Left forelimb (tissue), 1 donor: Measurements from ENCODE around the gene ANAPC4.
"Not testable (repeated sequence)": the region's sequence is repeated elsewhere in the genome, so short reads cannot be mapped to it uniquely, and the experiment has no call there.

Experiments
- DNase-seq: peaks from one replicate; pipeline ENCODE4 v3.0.0-alpha.2; 2018; ENCODE audit warnings: low spot score

Gene ANAPC4, protein sequence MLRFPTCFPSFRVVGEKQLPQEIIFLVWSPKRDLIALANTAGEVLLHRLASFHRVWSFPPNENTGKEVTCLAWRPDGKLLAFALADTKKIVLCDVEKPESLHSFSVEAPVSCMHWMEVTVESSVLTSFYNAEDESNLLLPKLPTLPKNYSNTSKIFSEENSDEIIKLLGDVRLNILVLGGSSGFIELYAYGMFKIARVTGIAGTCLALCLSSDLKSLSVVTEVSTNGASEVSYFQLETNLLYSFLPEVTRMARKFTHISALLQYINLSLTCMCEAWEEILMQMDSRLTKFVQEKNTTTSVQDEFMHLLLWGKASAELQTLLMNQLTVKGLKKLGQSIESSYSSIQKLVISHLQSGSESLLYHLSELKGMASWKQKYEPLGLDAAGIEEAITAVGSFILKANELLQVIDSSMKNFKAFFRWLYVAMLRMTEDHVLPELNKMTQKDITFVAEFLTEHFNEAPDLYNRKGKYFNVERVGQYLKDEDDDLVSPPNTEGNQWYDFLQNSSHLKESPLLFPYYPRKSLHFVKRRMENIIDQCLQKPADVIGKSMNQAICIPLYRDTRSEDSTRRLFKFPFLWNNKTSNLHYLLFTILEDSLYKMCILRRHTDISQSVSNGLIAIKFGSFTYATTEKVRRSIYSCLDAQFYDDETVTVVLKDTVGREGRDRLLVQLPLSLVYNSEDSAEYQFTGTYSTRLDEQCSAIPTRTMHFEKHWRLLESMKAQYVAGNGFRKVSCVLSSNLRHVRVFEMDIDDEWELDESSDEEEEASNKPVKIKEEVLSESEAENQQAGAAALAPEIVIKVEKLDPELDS

DNA sequence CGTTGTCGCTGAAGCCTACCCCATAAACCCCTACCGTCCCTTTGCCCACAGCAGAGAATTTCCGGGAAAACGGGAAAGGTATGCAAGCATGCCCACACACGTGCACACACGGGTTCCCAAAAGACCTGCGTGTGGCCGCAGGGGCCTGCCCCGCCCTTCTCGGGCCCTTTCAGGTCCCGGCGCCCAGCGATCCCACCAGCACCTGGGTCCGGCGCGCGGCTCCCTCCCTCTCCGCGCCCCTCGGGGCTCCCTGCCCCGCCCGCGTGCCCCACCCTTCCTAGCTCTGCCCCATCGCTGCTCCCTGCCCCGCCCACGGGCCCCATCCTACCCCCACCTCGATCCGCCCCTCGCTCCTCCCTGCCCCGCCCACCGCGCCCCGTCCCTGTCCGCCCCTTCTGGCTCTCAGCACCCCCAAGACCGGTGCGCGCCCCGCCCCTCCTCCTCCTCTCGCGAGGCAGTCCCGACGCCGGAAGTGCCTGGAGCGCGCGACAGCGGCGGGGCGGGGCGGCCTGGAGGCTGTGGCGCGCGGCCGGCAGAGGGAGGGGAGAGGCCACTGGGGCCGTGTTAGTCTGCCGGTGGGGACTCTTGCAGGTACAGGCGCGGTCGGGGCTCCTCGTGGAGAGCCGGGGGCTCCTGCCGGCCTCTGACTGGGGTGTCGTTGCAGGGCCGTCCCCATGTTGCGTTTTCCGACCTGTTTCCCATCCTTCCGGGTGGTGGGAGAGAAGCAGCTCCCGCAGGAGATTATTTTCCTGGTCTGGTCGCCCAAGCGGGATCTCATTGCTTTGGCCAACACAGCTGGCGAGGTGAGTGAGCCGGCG, at the start of gene ANAPC4:
Gene ANAPC4 (plus strand): TSS at position 510 of the 818 bp plus-strand sequence. CDS start 165 bp downstream, at position 675.
- peak; percentile 93 for DNase-seq

DNA sequence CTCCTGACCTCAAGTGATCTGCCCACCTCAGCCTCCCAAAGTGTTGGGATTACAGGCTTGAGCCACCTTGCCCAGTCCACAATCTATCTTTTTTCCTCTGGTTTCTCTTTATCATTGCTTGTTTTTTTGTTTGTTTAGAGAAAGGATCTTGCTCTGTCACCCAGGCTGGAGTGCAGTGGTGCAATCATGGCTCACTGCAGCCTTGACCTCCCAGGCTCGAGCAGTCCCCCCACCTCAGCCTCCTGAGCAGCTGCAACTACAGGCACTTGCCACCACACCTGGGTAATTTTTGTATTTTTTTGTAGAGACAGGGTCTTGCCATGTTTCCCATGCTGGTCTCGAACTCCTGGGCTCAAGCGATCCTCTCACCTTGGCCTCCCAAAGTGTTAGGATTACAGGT, 48.6 kb upstream of the ANAPC4 start:
- DNase-seq: not testable (repeated sequence)

- no peak for DNase-seq
These were observed 46.7 kb upstream of the ANAPC4 start for GRCh38 chr4:25330335-25330734.

DNA sequence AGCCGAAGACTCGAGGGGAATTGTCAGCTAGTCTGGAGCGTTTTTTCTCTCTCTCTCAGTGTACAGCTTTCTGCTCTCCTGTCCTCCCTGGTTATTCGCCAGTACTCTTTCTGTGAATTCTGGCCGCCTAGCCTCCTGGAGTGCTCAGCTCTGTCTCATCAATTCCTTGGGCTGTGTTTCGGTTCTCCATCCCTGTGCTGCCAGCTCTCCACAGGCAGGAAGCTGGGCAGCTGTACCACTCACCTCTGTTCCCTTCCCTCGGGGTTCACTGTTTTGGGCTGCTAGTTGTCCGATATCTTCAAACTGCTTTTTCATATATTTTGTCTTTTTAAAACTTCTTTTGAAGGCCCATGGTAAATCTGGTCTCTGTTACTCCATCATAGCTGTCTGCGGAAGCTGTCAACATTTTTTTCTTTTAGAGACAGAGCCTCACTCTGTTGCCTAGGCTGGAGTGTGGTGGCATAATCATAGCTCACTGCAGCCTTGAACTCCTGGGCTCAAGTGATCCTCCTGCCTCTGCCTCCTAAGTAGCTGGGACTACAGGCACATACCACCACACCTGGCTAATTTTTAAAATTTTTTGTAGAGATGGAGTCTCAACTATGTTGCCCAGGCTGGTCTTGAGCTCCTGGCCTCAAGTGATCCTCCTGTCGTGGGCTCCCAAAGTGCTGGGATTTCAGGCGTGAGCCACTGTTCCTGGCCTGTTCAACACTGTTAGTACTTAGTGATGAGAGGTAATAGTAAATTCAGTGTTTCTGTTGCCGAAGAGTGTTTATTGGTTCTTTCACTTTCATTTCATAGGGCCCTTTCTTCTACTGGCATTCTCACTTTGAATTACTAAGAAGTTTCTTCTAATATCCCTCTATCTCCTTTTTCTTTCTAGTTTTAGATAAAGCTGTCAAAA, 45.9 kb upstream of the ANAPC4 start:
- DNase-seq: no peak

GRCh38 chr4:25343671-25344070, 33.4 kb upstream of the ANAPC4 start:
- no peak for DNase-seq

- no peak for DNase-seq
These were observed 31.3 kb upstream of the ANAPC4 start for GRCh38 chr4:25345744-25346143.

GRCh38 chr4:25346913-25347312, 30.1 kb upstream of the ANAPC4 start:
- no peak for DNase-seq

DNA sequence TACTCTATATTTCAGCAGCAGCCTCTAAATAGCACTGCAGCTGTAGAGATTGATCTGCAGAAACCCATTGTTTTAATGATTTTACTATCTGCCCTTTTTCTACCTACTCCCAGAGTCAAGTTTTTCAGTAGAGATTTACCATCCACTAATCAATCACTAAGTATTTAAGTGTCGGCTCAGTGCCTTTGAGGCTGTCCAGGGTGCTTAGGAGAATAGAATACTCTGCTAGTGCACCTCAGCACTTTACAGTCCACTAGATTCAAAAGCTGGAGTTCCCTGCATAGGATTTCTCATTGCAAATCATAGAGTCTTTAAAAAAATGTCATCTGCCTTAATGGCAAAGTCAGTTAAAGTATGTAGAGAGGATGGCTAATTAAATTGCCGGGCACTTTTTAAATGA, 29.6 kb upstream of the ANAPC4 start:
- no peak for DNase-seq

GRCh38 chr4:25347971-25348370, 29.1 kb upstream of the ANAPC4 start:
- DNase-seq: no peak

- no peak for DNase-seq
These were observed 26.5 kb upstream of the ANAPC4 start for GRCh38 chr4:25350561-25350960.

DNA sequence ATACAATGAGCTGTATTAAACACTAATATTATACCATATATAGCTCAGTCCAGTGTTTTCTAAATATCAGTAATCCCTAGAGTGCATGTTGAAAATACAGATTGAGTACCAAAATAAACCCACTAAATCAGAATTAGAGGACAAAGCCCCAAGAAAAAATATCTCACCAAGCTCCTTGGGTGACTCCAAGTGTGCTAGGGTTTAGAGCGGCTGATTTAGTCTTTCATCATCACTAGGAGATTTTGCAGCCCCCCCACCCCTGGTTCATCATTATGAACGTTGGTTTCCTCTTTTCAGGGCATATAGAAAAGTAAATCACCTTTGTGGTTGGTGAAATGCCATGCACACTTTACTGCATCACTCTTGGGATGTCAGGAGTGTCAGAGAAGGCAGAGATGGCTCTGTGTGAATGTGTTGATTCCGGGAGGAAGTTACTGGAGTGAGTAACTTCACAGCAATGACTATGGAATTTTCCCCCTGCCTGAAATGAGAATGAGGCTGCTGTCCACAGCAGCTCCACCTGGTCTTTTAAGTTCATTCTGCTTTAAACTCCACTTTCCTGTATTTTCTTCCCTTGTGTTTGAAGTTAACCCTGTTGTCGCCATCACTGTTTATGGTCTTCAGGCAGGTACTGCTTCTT, 25.2 kb upstream of the ANAPC4 start:
- no peak for DNase-seq

DNA sequence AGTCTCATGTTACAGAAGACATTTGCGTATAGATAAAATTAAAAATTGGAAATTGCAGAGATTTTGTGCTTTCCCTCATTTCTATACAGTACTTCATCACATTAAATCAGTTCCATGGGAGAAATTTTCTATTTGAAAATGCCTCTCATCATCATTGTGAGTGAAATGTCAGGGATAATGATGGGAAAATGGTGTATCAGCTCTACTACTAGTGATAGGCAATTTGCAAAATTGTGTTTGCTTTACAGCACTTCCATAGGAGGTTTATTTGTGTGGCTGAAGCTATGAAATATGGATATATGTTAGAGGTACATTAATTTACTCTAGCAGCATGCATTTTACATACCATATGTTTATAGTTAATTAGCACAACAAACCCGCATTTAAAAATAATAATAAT, 21.0 kb upstream of the ANAPC4 start:
- no peak for DNase-seq

DNA sequence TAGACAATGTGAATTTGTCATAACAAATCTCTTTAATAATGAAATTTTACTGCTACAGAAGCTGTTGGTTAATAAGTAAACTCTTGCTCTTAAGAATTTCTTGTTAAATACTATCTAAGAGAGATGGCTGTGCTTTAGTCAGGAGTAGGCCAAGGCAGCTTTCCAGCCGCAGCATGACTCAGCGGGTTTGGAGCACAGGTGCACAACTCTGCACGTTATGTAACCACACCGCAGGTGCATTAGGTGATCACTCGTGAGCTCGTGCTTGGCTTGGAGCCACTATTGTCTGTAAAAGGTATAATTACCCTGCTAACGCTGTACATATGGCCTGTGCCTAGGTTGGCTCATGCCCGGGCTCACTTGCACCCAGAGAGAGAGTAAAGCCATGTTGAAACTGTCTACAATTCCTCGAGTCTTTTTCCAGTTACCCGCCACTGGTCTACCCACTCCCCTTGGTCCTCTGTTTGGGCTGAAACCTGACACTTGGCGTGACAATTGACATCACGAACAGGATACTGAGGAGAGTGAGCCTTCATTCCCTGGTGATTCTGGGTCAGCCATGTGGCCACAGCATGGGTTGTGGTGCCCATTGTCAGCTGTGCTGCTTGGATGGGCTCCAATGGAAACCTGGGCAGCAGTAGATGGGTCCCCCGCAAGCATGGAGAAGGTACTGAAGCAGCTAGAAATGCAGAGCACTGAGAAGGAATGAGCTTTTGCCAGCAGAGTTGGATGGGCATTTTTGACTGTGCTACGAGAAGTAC, 18.4 kb upstream of the ANAPC4 start:
- no peak for DNase-seq

DNA sequence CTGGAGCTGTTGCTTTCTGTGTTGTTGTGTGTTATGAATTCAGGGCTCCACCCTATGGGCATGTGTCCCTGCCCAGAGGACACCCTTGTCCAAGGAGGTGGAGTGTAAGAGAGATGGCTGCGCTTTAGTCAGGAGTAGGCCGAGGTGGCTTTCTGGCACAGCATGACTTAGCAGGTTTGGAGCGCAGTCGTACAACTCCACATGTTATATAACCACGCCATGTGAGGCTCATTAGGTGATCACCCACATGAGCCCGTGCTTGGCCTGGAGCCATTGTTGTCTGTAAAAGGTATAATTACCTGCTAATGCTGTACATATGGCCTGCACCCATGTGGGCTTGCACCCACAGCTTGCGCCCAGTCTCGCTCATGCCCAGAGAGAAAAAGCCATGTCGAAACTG, 15.8 kb upstream of the ANAPC4 start:
- no peak for DNase-seq

DNA sequence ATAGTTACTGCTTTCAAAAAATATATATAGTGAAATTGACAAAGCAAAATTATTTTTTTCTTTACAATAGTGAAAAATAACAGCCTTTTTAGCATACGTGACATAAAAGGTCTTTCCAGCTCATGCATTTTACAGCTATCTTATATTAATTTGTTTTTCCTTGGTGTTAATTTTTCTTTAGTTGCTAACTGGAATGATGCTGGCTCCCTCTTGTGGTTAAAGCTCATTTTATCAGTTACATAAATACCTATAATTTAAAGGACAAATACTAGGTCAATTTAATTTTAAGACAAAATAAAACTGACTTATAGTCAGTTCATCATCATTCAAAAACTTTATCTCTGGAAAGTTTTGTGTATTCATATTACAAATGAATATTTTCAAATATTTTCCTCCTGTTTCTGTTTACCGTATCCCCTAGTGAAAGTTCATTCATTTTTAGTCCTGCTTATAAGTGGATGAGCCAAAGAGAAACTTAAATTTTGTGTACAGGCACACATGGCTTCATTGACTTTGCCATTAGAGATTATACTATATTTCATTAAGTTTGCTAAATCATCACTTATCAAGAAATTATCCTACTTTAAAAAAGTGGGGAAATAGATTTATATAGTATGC, 9.9 kb upstream of the ANAPC4 start:
- DNase-seq: no peak

DNA sequence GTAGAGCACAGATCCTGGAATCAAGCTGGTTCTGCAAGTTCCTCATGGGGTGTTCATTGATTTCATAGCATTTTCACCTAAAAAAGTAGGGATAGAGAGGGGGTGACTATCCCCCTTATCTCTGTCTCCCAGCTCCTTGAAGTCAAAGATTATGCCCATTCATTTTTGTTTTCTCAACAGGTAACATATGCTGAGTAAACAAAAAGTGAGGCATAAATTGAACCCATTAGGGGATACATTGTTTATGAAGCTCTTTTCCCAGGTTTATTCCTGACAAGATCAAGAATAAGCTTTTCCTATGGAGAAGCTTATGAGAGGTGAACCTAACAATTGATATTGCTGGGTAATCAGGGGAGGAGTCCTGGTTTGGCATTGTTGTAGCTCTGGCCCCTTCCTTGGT, 9.2 kb upstream of the ANAPC4 start:
- no peak for DNase-seq

- DNase-seq: no peak
These were observed 8.7 kb upstream of the ANAPC4 start for GRCh38 chr4:25368315-25368714.

DNA sequence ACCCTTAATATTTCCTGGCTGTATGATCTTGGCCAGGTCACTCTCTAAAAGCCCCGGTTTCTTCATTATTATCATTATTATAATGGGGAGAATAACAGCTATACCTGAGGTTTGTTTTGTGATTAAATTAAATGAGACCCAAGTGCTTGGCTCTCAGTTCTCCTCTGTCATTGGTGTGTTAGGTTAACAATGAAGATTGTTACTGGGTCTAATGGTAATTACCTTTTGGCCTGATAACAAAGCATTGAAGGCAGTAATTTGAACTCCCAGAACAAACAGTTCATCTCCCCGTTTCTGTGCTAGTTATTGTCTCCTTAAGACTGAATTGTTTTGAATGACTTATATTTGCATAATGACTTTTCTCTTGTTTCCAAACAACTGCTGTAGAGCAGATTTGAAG, 6.8 kb upstream of the ANAPC4 start:
- no peak for DNase-seq

DNA sequence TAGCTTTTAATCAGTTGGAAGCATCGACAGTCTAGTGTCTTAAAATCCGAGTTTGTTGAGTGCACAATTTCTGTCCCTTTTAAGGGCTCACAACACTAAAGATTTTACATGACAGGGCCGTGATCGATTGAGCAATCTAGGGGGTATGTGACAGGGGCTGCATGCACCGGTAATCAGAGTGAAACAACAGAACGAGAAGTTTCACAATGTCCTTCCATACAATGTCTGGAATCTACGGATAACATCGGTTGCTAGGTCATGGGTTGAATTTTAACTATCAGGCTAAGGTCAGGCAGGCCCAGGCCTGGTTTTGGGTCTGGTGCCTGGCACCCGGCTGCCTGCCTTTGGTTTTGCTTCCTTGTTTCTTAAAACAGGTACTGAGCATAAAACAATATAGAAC, 4.5 kb upstream of the ANAPC4 start:
- not testable (repeated sequence) for DNase-seq
